H1 (cell line): ENCODE data around the gene ATP11C.

ENCODE experiments used
- CBX5 ChIP-seq: fragments of 300-800, 300-1000 bp; sonication (generic); IDR thresholded peaks from 2 replicates; pipeline ENCODE4 v1.7.1; 2016; ENCODE audit warnings: antibody characterized with exemption, low read length, low read depth
- CHD2 ChIP-seq: IDR thresholded peaks from 2 replicates; pipeline ENCODE4 v1.6.1; 2012; ENCODE audit warnings: low read length, improper control_type of control experiment
- EZH2 ChIP-seq: fragments of 200-600 bp; sonication (generic); IDR thresholded peaks from 2 replicates; pipeline ENCODE4 v1.7.1; 2012; ENCODE audit warnings: low read depth, mild to moderate bottlenecking, moderate library complexity, low read length, inconsistent platforms; ENCODE audit not compliant: severe bottlenecking
- POLR2A ChIP-seq, 2 experiments: IDR thresholded peaks; 1 replicate in 1 of 2; 2 replicates in 1 of 2; pipeline ENCODE4 v1.6.1; 2011; ENCODE audit warnings: low read depth in 2 of 2, low read length in 2 of 2, mild to moderate bottlenecking in 2 of 2; ENCODE audit errors: control extremely low read depth in 1 of 2
- POLR2AphosphoS5 ChIP-seq: IDR thresholded peaks from 2 replicates; pipeline ENCODE4 v1.6.1; 2011; ENCODE audit warnings: low read depth, low read length
- RNF2 ChIP-seq: fragments of 200-900, 300-1000 bp; sonication (generic); IDR thresholded peaks from 2 replicates; pipeline ENCODE4 v1.7.1; 2016; ENCODE audit warnings: borderline replicate concordance, low read depth, mild to moderate bottlenecking, antibody characterized with exemption, low read length; ENCODE audit not compliant: poor library complexity, severe bottlenecking; ENCODE audit errors: missing control alignments
- SAP30 ChIP-seq: fragments of 300-600 bp; sonication (generic); IDR thresholded peaks from 2 replicates; pipeline ENCODE4 v1.7.1; 2012; ENCODE audit warnings: low read length, moderate library complexity, mild to moderate bottlenecking, inconsistent platforms; ENCODE audit not compliant: insufficient read depth, insufficient replicate concordance
- SIRT6 ChIP-seq: IDR thresholded peaks from one replicate; pipeline ENCODE4 v1.7.1; 2012; ENCODE audit warnings: low read length, inconsistent platforms
- SP4 ChIP-seq: IDR thresholded peaks from 2 replicates; pipeline ENCODE4 v1.6.1; 2012; ENCODE audit warnings: low read length, inconsistent platforms
- SRF ChIP-seq: IDR thresholded peaks from 2 replicates; pipeline ENCODE4 v1.6.1; 2011; ENCODE audit warnings: mild to moderate bottlenecking, low read depth, low read length, moderate library complexity
- YY1 ChIP-seq: IDR thresholded peaks from 2 replicates; pipeline ENCODE4 v1.6.1; 2011; ENCODE audit warnings: low read depth, mild to moderate bottlenecking, low read length
- ZNF274 ChIP-seq: IDR thresholded peaks from 2 replicates; pipeline ENCODE4 v1.7.0; 2012; ENCODE audit warnings: low read length, borderline replicate concordance; ENCODE audit errors: extremely low read depth
- TF ChIP-seq, protein P1 (sequence below), 3 experiments: IDR thresholded peaks; 1 replicate in 2 of 3; 2 replicates in 1 of 3; pipeline versions ENCODE4 v1.5.1 to v1.6.1; 2011; ENCODE audit warnings: low read length in 3 of 3, mild to moderate bottlenecking in 3 of 3, inconsistent platforms in 2 of 3, low read depth in 1 of 3, moderate library complexity in 1 of 3; ENCODE audit not compliant: insufficient read depth in 1 of 3; ENCODE audit errors: control extremely low read depth in 1 of 3
- TF ChIP-seq, protein P2 (sequence below): IDR thresholded peaks from 2 replicates; pipeline ENCODE4 v1.6.1; 2012; ENCODE audit warnings: inconsistent platforms

DNA sequence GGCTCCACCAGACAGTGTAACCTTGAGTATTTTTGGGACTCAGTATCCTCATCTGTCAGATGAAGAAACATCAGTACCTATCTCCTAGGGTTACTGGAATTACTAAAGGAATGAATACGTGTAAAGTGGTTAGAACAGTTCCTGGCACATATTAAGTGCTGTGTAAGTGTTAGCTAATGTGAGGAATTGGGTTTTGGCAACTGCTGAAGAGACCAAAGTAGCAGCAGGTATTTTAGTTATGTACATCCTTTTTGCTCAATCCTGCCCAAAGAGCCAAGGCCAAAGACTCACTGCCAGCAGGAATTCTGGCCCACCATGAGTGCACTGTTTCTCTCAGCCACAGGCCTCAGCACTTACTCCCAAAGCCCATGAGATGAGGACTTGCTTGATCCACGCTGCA lies 208.2 kb downstream of the ATP11C start:
- no peak for TF ChIP-seq SRF
- TF ChIP-seq POLR2A (IDR thresholded peaks at IDR 0.05; ENCODE audit: control extremely low read depth in 1 of 2, low read depth in 2 of 2, low read length in 2 of 2): no peak
- TF ChIP-seq, protein P1, sequence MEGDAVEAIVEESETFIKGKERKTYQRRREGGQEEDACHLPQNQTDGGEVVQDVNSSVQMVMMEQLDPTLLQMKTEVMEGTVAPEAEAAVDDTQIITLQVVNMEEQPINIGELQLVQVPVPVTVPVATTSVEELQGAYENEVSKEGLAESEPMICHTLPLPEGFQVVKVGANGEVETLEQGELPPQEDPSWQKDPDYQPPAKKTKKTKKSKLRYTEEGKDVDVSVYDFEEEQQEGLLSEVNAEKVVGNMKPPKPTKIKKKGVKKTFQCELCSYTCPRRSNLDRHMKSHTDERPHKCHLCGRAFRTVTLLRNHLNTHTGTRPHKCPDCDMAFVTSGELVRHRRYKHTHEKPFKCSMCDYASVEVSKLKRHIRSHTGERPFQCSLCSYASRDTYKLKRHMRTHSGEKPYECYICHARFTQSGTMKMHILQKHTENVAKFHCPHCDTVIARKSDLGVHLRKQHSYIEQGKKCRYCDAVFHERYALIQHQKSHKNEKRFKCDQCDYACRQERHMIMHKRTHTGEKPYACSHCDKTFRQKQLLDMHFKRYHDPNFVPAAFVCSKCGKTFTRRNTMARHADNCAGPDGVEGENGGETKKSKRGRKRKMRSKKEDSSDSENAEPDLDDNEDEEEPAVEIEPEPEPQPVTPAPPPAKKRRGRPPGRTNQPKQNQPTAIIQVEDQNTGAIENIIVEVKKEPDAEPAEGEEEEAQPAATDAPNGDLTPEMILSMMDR (IDR thresholded peaks at IDR 0.05; ENCODE audit: control extremely low read depth in 1 of 3, insufficient read depth in 1 of 3, low read depth in 1 of 3, low read length in 3 of 3): no peak
- TF ChIP-seq EZH2: no peak
- no peak for TF ChIP-seq SAP30
- no peak for TF ChIP-seq RNF2
- TF ChIP-seq YY1: no peak
- TF ChIP-seq CBX5: no peak
- TF ChIP-seq SIRT6: no peak
- no peak for TF ChIP-seq POLR2AphosphoS5
- no peak for TF ChIP-seq SP4
- TF ChIP-seq ZNF274: no peak
- TF ChIP-seq, protein P2, sequence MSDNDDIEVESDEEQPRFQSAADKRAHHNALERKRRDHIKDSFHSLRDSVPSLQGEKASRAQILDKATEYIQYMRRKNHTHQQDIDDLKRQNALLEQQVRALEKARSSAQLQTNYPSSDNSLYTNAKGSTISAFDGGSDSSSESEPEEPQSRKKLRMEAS: no peak
- no peak for TF ChIP-seq CHD2
